Activated T-cell treated with anti-CD3 and anti-CD28 coated beads for 1 hour (primary cell): ENCODE measurements around the gene TMEM169.

Experiments
- DNase-seq: peaks from one replicate; pipeline ENCODE4 v3.0.0-alpha.2; 2020; ENCODE audit warnings: low read depth

The TMEM169 gene, protein sequence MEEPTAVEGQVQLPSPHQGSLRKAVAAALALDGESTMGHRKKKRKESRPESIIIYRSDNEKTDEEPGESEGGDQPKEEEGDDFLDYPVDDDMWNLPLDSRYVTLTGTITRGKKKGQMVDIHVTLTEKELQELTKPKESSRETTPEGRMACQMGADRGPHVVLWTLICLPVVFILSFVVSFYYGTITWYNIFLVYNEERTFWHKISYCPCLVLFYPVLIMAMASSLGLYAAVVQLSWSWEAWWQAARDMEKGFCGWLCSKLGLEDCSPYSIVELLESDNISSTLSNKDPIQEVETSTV

DNA sequence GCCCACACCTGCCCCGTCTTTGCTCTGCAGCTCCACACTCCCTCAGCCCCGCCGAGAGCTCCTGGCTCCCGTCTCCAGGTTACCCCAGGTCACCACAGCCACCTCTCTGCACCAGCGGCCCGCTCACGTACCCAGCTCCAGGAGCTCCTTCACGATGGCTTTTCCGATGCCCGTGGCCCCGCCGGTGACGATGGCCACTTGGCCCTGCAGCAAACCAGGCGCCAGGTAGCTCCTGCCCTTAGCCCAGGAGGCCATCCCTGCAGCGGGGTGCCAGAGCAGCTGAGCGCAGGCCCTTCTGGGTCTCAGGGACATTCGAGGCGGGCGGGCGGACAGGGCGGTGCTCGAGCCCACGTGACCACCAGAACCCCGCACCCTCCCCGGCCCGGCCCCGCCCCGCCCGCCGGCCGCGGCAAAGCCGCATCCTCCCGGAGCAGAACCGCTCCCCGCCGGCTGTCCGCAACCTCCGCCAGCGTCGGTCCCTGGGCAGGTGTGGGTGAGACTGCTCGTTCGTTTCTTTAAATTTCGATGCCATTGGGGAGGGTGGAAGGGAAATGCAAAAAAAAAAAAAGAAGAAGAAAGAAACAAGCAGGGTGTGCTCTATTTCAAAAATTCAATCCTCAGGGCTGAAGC is at the start of gene TMEM169, which contains the start of gene PECR:
Gene TMEM169 (plus strand): TSS at position 433 of the 630 bp plus-strand sequence. CDS start 14,045 bp downstream, outside the sequence.
Gene PECR (minus strand): TSS at position 323 of the 630 bp plus-strand sequence. CDS start 68 bp downstream, at position 255.
- DNase-seq: peak; percentile 63

DNA sequence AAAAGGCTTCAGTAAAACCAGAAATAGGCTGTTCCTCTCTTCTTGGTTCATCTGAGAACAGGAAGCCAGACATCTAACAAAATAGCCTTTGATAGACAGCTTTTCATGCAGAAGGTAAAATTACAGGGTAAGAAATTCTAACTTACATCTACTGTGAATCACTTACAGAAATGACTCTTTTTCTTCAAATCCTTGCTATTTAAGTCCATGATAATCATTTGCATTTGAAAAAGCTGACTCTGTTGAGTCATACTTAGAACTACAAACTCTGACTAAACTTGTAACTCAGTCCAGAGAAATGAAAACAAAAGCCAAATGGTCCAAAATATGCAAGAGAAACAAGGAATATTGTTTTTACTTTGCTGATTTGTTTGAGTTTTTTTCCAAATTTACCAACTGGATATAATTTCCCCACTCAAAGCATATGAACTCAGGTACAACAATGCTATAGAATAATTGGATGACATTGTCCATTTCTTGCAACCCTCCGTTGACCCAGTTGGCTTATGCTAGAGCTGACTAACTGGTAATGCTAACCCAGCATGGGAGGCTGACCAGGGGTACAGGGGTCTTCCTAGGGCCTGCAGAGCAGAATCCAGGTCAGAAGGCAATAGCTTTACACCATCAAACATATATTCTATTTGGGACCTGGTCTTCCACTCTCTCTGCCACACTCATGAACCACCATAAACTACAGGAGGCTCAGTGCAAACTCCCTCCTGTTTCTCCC is 49.6 kb upstream of the TMEM169 start:
- DNase-seq: no peak

DNA sequence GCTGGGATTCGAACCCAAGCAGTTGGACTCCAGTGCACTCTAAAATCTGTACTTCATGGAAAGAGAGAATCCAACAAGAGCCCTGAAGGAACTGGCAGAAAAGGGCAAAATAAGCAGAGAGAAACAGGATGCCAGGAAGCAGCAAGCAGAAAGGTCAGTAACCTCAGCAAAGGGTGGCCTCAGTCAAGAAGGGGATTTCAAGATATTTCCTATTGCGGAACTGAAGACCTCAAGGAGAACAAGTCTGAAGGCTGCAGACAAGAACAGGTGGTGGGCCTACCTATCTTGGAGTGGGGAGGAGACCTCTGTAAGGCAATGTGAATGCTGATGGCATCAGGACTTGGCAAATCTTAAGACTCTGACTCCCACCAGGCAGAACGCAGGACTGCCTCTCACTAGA is 48.3 kb upstream of the TMEM169 start:
- DNase-seq: no peak

DNA sequence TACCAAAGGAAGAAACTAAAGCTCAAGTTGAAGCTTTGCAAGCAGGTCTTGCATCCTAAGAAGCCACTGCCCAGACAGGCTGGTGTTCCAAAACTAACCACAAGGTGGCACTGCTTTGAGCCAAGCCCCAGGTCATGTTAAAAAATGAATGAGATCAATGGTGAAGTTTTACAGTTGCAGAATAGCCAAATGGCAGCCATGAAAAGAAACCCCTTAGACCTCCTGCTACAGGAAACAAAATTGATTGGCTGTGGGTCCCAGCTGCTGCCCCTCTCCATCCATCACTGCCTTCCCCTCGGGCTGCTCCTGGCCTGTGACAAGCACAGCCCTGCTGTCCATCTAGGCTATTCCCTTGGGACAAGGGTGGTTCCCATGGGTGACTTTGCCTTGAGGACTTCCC is 47.7 kb upstream of the TMEM169 start:
- peak; percentile 70 for DNase-seq

DNA sequence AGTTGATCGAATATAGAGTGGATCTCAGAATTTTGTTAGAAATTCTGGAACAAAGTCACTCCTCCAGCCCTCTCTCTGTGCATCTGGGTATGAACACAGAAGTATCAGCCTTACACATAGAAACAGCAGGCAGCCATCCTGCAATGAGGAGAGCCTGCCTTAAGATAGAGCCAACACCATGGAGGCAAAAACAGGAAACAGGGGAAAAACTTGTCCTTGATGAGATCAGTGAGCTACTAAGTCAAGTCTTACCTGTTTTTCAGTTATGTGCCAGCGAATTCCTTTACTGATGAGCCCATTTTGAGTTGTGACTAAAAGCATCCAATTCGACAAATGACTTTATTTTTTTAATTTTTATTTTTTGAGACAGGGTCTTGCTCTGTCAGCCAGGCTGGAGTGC is 41.8 kb upstream of the TMEM169 start:
- DNase-seq: no peak

DNA sequence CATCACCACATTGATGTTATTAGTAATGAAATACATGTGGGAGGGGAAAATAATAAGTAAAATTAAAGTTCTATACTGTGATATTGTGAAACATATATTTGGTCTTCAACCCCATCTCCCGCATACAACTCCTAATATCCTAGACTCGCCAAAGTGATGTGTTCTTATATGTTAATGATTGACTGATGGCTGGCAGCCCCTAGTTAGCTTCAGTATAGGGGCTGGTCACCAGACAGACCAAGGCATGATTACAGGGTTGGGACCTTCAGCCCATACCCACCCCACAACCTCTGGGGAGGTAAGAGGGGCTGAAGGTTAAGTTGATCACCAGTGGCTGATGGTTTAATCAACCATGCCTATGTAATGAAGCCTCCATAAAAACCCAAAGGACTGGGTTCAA is 40.3 kb upstream of the TMEM169 start:
- no peak for DNase-seq

DNA sequence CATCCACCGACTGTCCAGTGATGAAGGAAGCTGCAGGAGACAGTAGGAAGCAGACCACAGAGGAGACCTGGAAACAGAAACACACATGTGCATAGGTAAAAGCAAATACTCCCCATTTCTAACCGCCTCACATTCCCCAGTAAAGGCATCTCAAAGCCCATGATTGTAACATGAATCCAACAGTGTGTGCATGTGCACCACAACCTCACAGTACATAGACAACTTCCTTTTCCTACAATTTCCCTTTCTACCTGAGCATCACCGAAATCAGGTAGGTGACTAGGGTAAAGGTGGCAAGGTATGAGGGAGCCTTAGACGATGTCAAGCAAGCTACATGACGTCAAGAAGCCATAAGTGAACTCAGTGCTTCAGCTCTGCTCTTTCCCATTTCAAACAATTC is 37.8 kb upstream of the TMEM169 start:
- no peak for DNase-seq

DNA sequence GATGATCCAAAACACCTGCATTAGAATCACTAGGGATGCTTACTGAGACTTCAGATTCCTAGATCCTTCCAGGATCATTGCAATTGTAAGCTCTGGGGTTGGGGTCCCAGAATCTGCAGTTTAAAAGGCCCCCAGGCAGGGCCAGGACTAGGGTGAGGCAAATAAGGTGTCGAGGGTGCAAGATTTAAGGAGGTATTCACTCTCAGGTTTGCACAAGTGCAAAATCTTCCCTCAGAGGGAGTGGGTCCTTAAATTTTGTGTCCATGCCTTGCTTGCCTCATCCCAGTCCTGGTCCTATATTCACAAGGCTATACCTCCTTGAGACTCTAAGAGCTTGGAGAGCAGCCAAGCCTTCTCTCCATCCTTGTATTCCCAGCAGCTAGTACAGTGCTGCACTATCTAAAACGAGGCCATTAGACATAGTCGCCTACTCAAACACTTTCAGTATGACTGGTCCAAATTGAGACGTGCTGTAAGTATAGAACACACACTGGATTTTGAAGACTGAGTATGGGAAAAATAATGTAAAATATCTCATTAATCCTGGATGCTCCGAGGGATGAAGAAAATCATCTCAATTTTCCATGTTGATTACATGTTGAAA is 36.7 kb upstream of the TMEM169 start:
- no peak for DNase-seq

DNA sequence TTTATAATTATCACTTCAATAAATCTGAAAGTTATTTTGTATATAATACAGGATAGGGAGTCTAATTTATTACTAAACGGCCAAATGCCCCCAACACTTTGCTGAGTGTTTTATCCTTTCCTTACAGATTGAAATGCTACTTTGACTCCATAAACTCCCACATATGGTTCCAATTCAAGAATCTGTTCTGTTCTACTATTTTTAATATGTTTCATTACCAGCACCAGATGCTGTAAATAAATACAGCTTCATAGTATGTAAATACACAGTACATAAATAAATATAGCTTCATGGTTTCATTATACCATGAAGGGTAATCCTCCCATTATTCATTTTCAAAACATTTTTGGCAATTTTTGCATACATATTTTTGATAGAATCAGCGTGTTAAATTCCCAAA is 34.3 kb upstream of the TMEM169 start:
- no peak for DNase-seq

DNA sequence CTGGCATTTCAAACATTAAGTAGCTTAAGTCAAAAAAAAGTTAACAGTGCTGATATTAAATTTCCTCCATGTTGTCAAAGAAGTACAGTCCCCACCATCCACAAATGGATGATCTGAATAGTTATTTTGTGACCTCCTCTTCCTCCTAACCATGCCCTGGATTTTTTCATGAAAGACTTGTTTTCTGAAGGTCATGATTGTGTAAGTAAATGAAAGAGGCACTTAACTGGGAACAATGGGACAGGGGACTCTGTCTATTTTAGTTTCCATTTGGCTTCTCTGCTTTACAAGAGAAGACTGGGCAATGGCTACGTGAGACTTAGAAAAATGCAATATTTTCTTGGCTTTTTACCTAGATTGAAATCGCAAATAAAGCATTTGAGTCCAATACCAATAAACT is 32.3 kb upstream of the TMEM169 start:
- DNase-seq: no peak

DNA sequence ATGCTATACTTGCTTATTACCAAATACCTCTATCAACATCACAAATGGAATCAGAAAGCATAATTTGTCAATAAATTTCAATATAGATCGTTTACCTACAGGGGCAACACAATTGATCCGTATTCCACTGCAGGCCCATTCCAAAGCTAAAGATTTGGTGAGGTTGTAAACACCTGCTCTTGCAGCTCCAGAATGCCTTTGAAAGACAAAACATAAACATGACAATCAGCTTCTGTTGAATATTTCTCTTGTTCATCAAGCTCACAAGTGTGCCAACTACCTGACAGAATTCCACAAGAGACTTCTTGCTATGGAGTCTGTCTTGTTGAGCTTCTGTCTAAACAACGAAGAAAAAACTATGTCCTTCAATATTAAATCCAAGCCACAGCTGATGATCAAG is 30.4 kb upstream of the TMEM169 start:
- no peak for DNase-seq

DNA sequence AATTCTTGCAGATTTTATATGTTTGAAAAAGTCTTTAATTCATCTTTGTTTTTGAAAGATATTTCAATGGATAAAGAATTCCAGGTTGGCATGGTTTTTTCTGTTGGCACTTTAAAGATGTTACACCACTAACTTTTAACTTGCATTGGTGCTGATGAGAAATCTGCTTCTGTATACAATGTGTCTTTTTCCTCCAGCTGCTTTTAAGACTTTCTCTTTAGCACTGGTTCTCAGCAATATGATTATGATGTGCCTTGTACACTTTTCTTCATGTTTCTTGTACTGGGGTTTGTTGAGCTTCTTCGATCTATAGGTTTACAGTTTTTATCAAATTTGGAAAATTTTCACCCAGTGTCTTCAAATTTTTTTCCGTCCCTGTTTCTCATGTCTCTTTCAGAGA is 29.3 kb upstream of the TMEM169 start:
- DNase-seq: no peak

DNA sequence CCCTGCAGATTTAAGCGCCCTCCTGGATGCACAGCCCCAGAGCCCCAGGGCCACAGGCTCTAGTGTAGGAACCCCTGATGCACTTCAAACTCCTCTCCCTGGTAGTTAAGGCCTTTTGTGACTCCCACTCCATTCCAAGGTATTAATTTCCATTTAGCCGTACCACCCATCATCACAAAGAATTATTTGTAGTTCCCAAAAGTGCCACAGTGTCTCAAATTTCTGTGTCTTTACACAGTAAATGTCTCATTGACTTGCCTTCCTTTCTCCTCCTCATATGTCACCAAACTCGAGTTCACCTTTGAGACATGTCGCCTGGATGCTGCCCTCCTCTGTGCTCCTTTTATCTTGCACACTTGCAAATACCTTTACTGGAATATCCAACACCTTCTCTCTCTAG is 26.0 kb upstream of the TMEM169 start:
- DNase-seq: no peak

DNA sequence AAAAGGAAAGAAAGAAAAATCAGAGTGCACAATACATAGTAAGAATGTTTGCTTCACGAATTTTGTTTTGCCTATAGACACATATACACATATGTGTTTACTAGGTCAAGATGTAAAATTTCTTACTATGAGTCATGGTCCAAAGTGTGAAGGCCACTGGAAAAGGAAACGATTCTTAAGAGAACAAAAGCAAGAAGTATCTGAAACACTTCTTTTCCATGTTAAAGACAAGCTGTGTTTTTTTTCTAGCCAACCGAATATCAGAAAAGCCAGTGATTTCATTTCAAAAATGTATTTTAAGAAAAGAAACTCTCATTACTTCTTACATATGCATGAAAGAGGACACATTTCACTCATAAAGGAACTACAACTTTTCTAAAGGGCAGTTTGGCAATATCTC is 25.0 kb upstream of the TMEM169 start:
- no peak for DNase-seq

DNA sequence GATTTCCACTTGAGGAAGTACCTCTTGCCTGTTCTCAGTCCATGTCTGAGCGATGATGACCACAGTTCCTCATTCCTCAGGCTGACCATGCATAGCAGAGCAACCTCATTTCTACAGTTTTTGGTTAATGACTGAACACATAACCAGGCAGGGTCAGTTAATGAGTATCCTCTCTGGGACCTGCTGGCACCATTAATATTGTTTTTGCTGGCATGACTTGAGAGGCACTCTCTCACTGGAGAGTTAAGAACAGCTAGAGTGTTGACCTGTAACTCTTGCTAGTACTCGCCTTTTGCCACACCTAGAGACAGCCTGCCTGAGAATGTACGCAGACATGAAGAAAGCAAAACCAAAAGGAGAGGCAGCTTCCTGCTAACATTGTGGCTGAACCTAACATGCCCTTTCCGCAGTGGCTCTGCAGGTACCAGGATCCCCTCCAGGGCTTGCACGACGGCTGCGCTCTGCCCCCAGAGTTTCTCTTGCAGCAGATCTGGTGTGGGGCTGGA is 24.0 kb upstream of the TMEM169 start:
- DNase-seq: peak; percentile 23

DNA sequence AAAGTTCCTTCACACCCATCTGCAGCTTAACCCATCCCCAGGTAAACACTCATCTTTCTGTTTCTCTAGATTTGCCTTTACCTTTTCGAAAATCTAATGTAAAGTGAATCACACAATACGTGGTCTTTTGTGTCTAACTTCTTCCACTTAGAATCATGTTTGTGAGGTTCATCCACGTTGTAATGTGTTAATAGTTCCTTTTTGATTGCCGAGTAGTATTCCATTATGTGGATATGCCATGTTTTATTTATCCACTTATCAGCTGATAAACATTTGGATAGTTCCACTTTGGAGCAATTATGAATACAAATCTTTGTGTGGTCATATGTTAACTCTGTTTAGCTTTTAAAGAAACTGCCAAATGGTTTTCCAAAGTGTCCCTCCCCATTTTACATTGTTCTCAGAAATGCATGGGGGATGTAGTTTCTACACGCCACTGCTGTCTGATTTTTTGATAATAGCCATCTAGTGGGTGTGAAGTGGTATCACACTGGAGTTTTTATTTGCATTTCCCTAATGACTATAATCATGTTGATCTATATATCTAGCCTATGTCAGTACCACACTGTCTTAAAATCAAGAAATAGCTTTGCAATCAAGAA is 22.4 kb upstream of the TMEM169 start:
- DNase-seq: no peak

DNA sequence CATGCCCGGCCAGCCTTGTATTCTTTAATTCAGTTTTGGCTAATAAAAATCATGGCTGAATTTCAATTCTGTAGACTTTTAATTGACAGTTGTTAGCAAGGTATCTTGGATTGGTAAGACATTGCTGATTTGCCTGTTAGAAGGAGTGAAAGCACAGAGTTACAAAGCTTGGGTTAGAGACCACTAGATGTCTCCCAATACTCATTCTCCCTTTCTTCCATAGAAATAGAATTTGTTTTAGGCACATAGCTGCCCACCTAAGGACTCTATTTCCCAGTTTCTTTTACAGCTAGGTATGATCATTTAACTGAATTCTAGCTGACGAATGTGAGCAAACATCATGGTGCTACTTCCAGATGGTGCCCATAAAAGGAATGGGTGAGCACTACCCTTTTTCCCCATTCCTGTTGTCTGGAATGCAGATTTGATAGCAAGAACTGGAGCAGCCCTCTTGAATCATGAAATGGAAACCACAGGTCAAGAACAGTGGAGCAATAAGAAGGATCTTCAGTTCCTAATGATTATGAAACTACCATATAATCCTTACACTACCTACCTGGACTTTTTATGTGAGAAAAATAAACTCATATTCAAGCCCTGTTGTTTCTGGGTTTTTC is 17.6 kb upstream of the TMEM169 start:
- no peak for DNase-seq

DNA sequence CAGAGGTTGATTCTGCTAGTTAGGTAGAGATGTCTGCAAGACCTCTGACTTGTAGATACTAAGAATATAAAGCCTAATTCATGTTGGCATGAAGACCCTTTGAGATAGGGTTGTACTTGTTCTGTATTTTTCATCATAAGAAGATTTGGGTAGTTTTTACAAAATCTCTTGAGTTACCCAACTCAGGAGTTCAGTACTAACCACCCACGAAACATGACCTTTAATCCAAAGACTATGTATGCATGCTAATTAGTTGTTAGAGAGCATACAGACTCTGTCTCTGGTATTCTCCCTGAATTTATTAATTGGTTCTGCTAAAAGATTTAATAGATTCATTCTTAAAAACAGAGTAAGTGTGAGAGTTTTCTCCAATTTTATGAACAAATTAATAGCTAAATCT is 17.1 kb upstream of the TMEM169 start:
- DNase-seq: no peak

DNA sequence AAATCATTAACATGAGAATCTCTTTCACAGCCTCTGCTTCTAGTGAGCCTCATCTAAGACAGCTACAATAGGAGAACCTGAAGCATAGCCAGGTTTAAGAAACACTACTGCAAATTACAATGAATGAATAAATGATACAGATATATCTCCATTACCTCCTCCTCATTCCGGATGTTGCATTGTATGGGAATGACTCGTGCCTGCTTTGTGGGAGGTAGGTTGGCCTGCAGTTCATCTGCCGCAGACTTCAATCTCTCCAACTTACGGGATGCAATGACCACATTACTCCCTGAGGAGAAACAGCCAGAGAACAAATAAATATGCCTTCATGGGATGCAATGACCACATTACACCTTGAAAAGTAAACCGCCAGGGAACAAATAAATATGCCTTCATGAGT is 15.5 kb upstream of the TMEM169 start:
- no peak for DNase-seq

DNA sequence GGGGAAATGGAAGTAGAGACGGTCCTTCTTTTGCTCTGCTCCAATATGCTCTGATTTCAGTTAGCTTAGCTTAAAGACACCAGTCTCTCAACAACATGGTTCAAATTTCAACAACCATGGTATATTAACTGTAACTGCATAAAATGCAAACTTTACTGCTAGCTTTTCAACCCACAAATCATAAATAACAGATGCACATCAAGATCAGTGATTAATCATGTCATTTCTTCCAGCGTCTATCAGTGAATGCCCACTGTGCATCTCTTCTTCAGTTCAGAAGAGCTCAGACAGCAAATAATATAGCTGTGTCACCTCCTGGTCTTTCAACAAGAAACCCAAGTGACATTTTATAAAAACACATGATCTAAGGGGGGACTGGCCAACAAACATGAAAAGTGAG is 12.7 kb upstream of the TMEM169 start:
- no peak for DNase-seq

DNA sequence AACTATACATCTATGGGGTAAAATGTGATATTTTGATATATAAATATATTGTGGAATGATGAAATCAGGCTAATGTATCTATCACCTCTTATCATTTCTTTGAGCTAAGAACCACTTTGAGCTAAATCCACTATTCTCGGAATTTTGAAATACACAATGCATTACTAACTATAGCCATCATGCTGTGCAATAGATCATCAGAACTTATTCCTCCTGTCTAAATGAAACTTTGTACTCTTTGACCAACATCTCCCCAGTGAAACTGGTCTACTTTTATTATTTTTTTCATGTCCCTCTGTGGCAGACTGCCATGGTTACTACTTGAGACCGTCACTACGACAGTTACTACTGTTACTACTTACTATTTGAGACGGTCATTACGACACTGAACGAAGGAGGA is 11.5 kb upstream of the TMEM169 start:
- DNase-seq: no peak
